Neural cell (in vitro differentiated cells): ENCODE results near the gene APOL5.

ENCODE experiments used
- EZH2 ChIP-seq: fragments of 200-600, 300-800 bp; shearing (Covaris generic), sonication (generic); IDR thresholded peaks from 2 replicates; pipeline ENCODE4 v1.6.1; 2014; ENCODE audit warnings: antibody characterized with exemption, low read length, borderline replicate concordance, mild to moderate bottlenecking; ENCODE audit not compliant: insufficient read depth, poor library complexity, severe bottlenecking
- POLR2AphosphoS5 ChIP-seq: IDR thresholded peaks from 2 replicates; pipeline ENCODE4 v1.6.1; 2012
- SMC3 ChIP-seq: fragments of 450-650 bp; conservative IDR thresholded peaks from 2 replicates; pipeline ENCODE4 v1.6.1; 2014; ENCODE audit warnings: antibody characterized with exemption, mild to moderate bottlenecking, moderate library complexity; ENCODE audit not compliant: poor library complexity
- TF ChIP-seq, protein P1 (sequence below): fragments of 450-650 bp; IDR thresholded peaks from 2 replicates; pipeline ENCODE4 v1.5.1; 2014; ENCODE audit warnings: antibody characterized with exemption, mild to moderate bottlenecking, moderate library complexity; ENCODE audit not compliant: poor library complexity, severe bottlenecking

DNA sequence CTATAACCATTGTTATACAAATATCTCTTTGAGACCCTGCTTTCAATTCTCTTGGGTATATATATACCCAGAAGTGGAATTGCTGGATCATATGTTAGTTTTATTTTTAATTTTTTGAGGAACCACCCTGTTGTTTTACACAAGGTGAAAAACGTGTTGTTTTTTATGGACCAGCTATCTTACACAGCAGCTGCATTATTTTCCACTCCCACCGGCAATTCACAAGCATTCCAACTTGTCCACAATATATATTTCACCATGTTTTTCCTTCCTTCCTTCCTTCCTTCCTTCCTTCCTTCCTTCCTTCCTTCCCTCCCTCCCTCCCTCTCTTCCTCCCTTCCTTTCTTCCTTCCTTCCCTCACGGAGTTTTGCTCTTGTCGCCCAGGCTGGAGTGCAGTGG, 6.3 kb upstream of the APOL5 start:
- TF ChIP-seq, protein P1, sequence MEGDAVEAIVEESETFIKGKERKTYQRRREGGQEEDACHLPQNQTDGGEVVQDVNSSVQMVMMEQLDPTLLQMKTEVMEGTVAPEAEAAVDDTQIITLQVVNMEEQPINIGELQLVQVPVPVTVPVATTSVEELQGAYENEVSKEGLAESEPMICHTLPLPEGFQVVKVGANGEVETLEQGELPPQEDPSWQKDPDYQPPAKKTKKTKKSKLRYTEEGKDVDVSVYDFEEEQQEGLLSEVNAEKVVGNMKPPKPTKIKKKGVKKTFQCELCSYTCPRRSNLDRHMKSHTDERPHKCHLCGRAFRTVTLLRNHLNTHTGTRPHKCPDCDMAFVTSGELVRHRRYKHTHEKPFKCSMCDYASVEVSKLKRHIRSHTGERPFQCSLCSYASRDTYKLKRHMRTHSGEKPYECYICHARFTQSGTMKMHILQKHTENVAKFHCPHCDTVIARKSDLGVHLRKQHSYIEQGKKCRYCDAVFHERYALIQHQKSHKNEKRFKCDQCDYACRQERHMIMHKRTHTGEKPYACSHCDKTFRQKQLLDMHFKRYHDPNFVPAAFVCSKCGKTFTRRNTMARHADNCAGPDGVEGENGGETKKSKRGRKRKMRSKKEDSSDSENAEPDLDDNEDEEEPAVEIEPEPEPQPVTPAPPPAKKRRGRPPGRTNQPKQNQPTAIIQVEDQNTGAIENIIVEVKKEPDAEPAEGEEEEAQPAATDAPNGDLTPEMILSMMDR = no peak
- TF ChIP-seq EZH2 (no peak), SMC3 (no peak), POLR2AphosphoS5 (no peak)
